GM21717 (cell line): ENCODE data around the gene IKZF4.
"Not testable (repeated sequence)": the region's sequence is repeated elsewhere in the genome, so short reads cannot be mapped to it uniquely, and the experiment has no call there.

ENCODE experiments used
- ATAC-seq: cut with Tn5 transposase; IDR thresholded peaks from one replicate; pipeline ENCODE4 v1.9.1; 2021; ENCODE audit warnings: mild to moderate bottlenecking, moderate library complexity; ENCODE audit not compliant: unreplicated experiment

IKZF4 gene

GRCh38 chr12:56037161-56037560 is 16.3 kb downstream of the IKZF4 start:
- ATAC-seq = no peak

- ATAC-seq = no peak
Measured at GRCh38 chr12:56038022-56038655, 17.3 kb downstream of the IKZF4 start.

DNA sequence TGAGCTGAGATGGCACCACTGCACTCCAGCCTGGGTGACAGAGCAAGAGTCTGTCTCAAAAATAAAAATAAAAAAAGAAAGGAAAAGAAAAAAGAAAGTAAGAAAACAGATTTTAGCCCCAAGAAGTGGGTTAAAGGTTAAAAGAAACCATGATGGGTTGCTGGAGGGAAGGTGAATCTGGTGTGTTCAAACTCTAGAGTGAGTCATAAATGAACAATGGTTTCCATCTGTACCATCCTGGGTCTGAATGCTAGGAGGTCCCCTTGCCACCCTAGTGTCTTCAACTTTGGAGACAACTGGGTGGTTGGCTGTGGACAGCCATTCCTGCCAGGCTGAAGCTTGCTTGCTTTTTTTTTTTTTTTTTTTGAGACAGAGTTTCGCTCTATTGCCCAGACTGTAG is 19.3 kb downstream of the IKZF4 start:
- no peak for ATAC-seq

GRCh38 chr12:56040963-56041551 is 20.2 kb downstream of the IKZF4 start:
- no peak for ATAC-seq

DNA sequence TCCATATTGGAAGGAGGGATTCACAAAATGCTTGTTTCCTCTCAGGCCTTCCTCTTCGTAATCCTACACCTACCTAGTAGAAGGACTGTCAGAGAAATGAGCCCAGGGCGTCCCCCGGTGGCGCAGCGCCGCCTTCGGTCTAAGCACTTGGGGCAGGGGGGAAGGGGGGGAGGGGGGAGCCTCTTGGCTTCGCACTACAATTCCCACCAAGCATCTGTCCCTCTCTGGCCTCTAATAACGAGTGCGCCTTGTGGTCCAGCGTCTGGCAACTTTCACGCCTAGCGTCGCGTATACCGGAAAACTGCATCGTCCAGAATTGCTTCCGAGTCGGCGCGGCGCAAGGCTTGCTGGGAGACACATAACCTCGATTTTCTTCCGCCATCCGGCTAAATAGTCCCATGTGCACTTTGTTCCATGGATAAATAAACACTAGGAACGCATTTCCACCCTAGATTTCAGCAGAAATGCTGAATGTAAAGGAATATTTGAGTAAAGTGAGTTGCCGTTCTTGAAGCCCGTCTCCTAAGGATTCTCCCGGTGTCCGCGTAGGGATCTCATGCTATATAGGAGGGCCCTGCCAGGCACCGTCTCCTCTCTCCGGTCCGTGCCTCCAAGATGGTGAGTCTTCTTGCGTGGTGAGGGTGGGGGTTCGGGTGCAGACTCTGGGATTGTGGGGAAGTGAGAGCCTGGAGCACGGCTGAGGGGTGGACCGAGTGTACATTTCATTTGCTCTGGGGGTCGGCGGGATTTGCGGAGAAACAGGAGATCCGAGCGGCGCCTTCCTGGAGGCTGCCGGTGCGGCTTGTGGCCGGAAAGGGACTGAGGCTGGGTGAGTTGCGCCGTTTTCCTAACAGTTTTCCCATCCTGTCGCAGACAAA is 20.9 kb downstream of the IKZF4 start, which contains the start of gene RPS26:
RPS26 (plus strand) TSS at position 367 of the 878 bp plus-strand sequence; CDS start at position 616, 249 bp downstream.
- ATAC-seq = peak; percentile 88

GRCh38 chr12:56042430-56042813 is 21.6 kb downstream of the IKZF4 start:
- not testable (repeated sequence) for ATAC-seq

DNA sequence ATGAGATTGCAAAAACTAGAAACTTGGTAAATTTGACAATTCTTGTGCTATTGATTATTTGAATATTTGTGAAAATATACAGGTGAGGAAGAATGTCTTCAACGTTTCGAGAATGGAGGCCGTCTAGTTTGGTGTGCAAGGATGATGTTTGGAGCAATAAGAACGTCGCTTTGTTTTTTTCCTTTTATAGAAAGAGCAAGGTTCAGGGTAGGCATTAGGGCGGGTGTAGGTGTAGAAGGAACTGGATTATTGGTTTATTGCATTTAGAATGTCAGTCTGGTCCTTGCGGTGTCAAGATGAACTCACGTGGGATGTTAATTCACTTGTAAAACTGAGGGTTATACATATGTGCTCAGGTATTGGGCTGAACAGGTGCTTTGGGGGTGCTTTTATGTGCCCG is 22.0 kb downstream of the IKZF4 start:
- no peak for ATAC-seq

GRCh38 chr12:56046027-56046780 is 25.4 kb downstream of the IKZF4 start:
- no peak for ATAC-seq

DNA sequence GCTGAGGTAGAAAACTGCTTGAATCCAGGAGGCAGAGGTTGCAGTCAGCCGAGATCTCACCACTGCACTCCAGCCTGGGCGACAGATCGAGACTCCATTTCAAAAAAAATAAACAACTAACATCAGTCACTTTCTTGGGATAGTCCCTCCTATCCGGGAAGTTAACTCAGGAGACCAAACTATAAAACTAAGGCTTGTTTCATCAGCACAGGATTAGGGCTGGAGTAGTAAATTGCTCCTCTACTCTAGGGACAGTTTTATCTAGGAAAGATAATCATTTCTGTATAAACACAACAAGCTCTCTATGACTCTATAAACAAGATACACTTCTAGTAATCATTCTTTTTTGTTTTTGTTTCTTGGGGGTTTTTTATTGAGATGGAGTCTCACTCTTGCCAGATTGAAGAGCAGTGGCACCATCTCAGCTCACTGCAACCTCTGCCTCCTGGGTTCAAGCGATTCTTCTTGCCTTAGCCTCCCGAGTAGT is 32.6 kb downstream of the IKZF4 start:
- ATAC-seq = no peak

DNA sequence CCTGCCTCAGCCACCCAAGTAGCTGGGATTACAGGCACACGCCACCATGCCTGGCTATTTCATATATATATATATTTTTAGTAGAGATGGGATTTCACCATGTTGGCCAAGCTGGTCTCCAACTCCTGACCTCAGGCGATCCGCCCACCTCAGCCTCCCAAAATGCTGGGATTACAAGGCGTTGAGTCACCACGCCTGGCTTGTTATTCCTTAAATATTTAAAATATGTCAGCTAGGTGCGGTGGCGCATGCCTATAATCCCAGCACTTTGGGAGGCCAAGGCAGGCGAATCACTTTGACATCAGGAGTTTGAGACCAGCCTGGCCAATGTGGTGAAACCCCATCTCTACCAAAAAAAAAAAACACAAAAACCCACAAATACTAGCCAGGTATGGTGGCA is 39.1 kb downstream of the IKZF4 start:
- ATAC-seq = not testable (repeated sequence)

- no peak for ATAC-seq
Measured at GRCh38 chr12:56061982-56062381, 41.1 kb downstream of the IKZF4 start.

GRCh38 chr12:56062996-56063395 is 42.2 kb downstream of the IKZF4 start:
- no peak for ATAC-seq

DNA sequence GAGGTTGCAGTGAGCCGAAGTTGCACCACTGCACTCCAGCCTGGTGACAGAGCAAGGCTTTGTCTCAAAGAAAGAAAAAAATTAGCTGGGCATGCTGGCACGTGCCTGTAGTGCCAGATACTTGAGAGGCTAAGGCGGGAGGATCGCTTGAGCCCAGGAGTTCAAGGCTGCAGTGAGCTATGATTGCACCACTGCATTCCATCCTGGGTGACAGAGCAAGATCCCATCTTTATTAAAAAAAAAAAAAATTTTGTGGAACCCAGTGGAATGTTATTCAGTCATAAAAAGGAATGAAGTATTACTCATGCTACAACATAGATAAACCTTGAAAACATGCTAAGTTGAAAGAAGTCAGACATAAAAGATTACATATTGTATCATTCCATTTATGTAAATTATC is 50.8 kb downstream of the IKZF4 start:
- ATAC-seq = no peak

DNA sequence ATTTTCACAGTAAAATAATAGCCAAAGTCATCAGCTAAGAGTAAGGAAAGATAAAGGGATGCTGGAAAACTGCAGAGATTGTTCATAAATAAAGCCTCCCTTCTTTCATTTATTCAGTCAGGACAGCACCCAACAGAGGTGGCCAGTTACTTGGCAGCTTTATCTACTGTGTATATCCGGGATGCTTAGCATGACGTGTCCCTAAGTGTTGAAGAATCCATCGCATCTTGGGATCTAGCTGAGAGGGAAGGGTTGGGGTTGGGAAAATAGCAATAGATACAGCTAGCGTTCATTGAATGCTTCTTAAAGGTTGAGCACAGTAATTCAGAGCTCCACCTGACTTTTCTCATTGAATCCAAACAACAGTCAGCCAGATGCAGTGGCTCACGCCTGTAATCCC is 53.6 kb downstream of the IKZF4 start:
- ATAC-seq = no peak

GRCh38 chr12:56077966-56078365 is 57.1 kb downstream of the IKZF4 start:
- ATAC-seq = not testable (repeated sequence)

DNA sequence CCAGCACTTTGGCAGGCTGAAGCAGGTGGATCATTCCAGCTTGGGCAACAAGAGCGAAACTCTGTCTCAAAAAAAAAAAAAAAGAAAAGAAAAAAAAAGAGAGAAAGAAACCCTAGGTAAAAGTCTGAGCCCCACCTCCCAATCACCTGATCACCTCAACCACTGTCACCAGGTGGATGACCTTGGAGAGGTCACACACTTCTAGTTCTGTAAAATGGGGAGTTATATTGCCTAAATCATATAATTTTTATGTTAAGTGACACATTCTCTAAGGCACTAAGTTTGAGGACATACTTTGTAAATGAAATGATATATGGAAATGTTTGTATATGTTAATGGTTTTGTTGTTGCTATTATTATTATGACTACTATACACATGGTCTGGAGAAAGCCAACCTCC is 57.6 kb downstream of the IKZF4 start:
- no peak for ATAC-seq

- ATAC-seq = peak; percentile 54
Measured at GRCh38 chr12:56078931-56079722, 58.3 kb downstream of the IKZF4 start.

DNA sequence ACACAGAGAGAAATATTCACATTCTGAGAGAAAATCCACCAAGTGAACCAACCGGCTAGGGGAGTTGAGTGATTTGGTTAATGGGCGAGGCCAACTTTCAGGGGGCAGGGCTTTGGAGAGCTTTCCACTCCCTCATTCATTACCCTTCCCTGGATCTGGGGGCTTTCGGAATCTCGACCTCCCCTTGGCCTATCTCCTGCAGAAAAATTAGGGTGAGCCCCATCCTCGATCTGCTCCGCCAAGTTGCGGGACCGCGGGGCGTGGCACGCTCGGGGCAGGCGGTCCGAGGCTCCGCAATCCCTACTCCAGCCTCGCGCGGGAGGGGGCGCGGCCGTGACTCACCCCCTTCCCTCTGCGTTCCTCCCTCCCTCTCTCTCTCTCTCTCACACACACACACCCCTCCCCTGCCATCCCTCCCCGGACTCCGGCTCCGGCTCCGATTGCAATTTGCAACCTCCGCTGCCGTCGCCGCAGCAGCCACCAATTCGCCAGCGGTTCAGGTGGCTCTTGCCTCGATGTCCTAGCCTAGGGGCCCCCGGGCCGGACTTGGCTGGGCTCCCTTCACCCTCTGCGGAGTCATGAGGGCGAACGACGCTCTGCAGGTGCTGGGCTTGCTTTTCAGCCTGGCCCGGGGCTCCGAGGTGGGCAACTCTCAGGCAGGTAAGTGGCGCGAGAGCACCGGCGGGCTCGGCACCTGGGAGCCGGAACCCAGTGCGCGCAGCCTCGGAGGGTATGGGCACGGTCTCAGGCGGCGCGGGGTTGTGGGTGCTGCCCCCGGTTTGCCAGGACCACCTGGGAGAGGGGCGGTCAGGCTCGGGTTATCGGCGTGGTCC is 59.1 kb downstream of the IKZF4 start, which contains the start of gene ERBB3:
ERBB3 (plus strand) TSS at position 443 of the 833 bp plus-strand sequence; CDS start at position 579, 136 bp downstream.
- peak; percentile 51 for ATAC-seq

GRCh38 chr12:56080556-56081138 is 59.8 kb downstream of the IKZF4 start:
- ATAC-seq = no peak
